ENCODE measurements around the gene TMEM238.
"Not testable (repeated sequence)": the region's sequence is repeated elsewhere in the genome, so short reads cannot be mapped to it uniquely, and the experiment has no call there.

The TMEM238 gene, protein sequence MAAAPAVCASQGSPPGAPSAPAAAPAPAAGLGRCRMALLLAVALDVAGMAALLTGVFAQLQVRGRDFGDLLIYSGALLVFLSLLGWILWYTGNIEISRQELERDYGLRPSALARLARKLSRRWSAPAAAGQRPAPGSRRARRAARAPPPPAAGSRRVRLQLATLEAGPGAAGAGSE

GRCh38 chr19:55384131-55384919 lies at the start of gene TMEM238:
Gene TMEM238 (minus strand): TSS chr19:55384292. CDS start chr19:55384259, 33 bp downstream.
- ATAC-seq: peak; percentile 9

DNA sequence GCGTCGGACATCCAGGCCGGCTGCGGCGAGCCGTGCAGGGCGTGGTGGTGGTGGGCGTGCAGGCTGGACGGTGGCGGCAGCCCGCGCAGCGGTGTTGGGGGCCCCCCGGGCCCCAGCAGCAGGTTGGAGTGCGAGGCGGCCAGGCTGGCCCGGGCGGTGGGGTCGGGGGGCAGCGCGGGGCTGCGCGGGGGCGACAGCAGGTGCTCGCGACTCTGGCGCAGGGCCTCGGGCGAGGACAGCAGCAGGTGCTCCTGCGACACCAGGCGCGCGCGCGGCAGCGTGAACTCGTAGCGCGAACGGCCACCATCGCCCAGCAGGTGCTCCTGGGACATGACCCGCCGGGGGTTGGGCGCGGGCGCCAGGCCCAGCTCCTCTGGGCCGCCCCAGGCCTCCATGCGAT lies 49.2 kb upstream of the TMEM238 start:
- ATAC-seq (no peak), DNase-seq (no peak)
- Mint-ChIP-seq H3K4me1 (peaks cover 2% of the 10 kb centered on the region), H3K27ac (no peak overlapping the region), H3K9me3 (peaks cover 5% of the 10 kb centered on the region), H3K4me3 (no peak overlapping the region), H3K36me3 (ENCODE audit: low read depth) (no peaks in the 10 kb centered on the region), H3K27me3 (peaks cover 45% of the 10 kb centered on the region)

More at GRCh38 chr19:55384131-55384919, at the start of gene TMEM238:
- peaks cover 50% of the 10 kb centered on the region for H3K4me1 Mint-ChIP-seq
- DNase-seq: peak; percentile 58
- peak within 1 kb of the TSS; percentile 99 for H3K27ac Mint-ChIP-seq
- peaks cover 39% of the 10 kb centered on the region for H3K36me3 Mint-ChIP-seq (ENCODE audit: low read depth)
- peaks cover 2% of the 10 kb centered on the region for H3K27me3 Mint-ChIP-seq
- H3K4me3 Mint-ChIP-seq: peak within 1 kb of the TSS; percentile 97
- H3K9me3 Mint-ChIP-seq: no peaks in the 10 kb centered on the region

DNA sequence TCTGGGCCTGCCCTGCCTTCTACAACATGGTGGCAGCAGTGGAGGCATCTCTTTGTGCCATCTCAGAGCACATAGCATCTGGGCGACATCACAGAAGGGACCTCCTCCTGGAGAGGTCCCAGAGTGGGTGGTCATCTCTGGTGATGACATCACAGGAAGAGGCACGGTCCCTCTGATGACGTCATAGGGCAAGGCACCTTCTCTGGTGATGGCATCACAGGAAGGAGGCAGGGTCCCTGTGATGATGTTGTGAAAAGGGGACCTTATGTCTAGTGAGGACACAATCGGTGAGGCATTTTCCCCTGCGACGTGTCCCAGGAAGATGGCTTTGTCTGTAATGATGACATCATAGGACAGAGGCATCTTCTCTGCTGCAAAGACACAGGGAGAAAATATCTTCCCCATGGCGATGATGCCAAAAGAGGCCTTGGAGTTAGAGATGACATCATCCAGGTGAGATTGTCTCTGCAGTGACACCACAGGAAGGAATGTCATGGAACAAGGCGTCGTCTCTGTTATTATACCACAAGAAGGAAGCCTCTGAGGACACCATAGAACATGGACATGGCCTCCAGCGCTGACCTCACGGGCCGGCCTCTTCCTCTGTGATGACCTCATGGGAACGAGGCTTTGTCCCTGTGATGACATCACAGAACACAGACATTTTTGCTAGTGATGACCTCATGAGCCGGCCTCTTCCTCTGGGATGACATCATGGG lies 48.3 kb upstream of the TMEM238 start:
- Mint-ChIP-seq H3K36me3 (ENCODE audit: low read depth) (no peaks in the 10 kb centered on the region), H3K27me3 (peaks cover 39% of the 10 kb centered on the region), H3K27ac (no peak overlapping the region), H3K9me3 (peaks cover 5% of the 10 kb centered on the region), H3K4me1 (peaks cover 2% of the 10 kb centered on the region), H3K4me3 (no peak overlapping the region)
- DNase-seq (no peak), ATAC-seq (no peak)

- no peak overlapping the region for H3K4me3 Mint-ChIP-seq
- no peak for DNase-seq
- ATAC-seq: no peak
- peaks cover 29% of the 10 kb centered on the region for H3K27me3 Mint-ChIP-seq
- no peaks in the 10 kb centered on the region for H3K36me3 Mint-ChIP-seq (ENCODE audit: low read depth)
- H3K9me3 Mint-ChIP-seq: peaks cover 5% of the 10 kb centered on the region
- peaks cover 2% of the 10 kb centered on the region for H3K4me1 Mint-ChIP-seq
- H3K27ac Mint-ChIP-seq: no peak overlapping the region
Measured at GRCh38 chr19:55431183-55431582, 47.1 kb upstream of the TMEM238 start.

- no peaks in the 10 kb centered on the region for H3K9me3 Mint-ChIP-seq
- peaks cover 10% of the 10 kb centered on the region for H3K4me1 Mint-ChIP-seq
- DNase-seq (no peak), ATAC-seq (no peak)
- no peak overlapping the region for H3K27ac Mint-ChIP-seq
- no peak overlapping the region for H3K4me3 Mint-ChIP-seq
- H3K36me3 Mint-ChIP-seq (ENCODE audit: low read depth): no peaks in the 10 kb centered on the region
- H3K27me3 Mint-ChIP-seq: peaks cover 20% of the 10 kb centered on the region
Measured at GRCh38 chr19:55426042-55426441, 42.0 kb upstream of the TMEM238 start.

GRCh38 chr19:55424518-55424917 lies 40.4 kb upstream of the TMEM238 start:
- Mint-ChIP-seq H3K4me3 (no peak overlapping the region), H3K4me1 (peaks cover 11% of the 10 kb centered on the region), H3K36me3 (ENCODE audit: low read depth) (no peaks in the 10 kb centered on the region), H3K27ac (no peak overlapping the region), H3K27me3 (peaks cover 8% of the 10 kb centered on the region), H3K9me3 (no peaks in the 10 kb centered on the region)
- ATAC-seq: no peak
- DNase-seq: no peak

- Mint-ChIP-seq H3K4me1 (peaks cover 9% of the 10 kb centered on the region), H3K4me3 (no peak overlapping the region), H3K27me3 (peaks cover 4% of the 10 kb centered on the region), H3K9me3 (no peaks in the 10 kb centered on the region), H3K27ac (no peak overlapping the region), H3K36me3 (ENCODE audit: low read depth) (no peaks in the 10 kb centered on the region)
- DNase-seq: no peak
- ATAC-seq: no peak
Measured at GRCh38 chr19:55423225-55424005, 39.3 kb upstream of the TMEM238 start.

DNA sequence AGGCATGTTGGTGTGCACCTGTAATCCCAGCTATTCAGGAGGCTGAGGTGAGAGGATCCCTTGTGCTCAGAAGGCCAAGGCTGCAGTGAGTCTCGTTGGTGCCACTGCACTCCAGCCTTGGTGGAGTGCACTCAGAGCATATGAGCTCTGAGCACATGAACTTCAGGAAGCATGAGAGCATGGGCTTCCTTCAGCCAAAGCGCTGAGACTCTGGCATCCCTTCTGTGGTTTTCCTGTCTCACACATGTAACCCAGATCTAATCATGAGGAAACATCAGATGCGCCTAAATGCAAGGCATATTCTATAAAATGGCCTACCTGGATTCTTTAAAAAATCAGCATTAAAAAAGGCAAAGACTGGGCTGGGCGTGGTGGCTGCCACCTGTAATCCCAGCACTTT lies 37.2 kb upstream of the TMEM238 start:
- H3K27ac Mint-ChIP-seq; DNase-seq; ATAC-seq; H3K36me3 Mint-ChIP-seq (ENCODE audit: low read depth); H3K9me3 Mint-ChIP-seq; H3K27me3 Mint-ChIP-seq; H3K4me3 Mint-ChIP-seq: not testable (repeated sequence)
- H3K4me1 Mint-ChIP-seq: peaks cover 13% of the 10 kb centered on the region

GRCh38 chr19:55419624-55420236 lies 35.6 kb upstream of the TMEM238 start:
- no peak overlapping the region for H3K4me3 Mint-ChIP-seq
- H3K27me3 Mint-ChIP-seq: peaks cover 7% of the 10 kb centered on the region
- DNase-seq: no peak
- ATAC-seq: no peak
- peaks cover 13% of the 10 kb centered on the region for H3K4me1 Mint-ChIP-seq
- no peaks in the 10 kb centered on the region for H3K36me3 Mint-ChIP-seq (ENCODE audit: low read depth)
- no peaks in the 10 kb centered on the region for H3K9me3 Mint-ChIP-seq
- no peak overlapping the region for H3K27ac Mint-ChIP-seq

- Mint-ChIP-seq H3K9me3 (no peaks in the 10 kb centered on the region), H3K27ac (no peak overlapping the region), H3K4me1 (peaks cover 13% of the 10 kb centered on the region), H3K27me3 (peaks cover 7% of the 10 kb centered on the region), H3K4me3 (no peak overlapping the region), H3K36me3 (ENCODE audit: low read depth) (no peaks in the 10 kb centered on the region)
- ATAC-seq (no peak), DNase-seq (no peak)
Measured at GRCh38 chr19:55419103-55419502, 35.0 kb upstream of the TMEM238 start.

DNA sequence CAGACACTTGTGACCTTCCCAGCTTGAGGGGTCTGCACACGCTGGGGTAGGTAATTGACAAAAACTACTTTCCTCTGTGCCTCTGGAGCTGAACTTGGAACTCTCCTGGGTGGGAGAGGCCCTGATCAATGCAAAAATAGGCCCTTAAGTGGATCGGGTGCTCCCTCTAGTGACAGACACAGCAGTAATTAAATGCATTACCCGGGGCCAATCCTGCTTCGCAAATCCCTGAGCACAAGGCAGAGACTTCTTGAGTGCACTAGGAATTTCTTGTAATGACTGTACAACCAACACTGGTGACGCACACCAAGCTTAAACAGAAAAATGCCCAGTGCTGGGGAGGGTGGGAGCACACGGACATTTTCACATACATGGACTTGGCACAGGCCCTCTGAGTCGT lies 34.1 kb upstream of the TMEM238 start:
- Mint-ChIP-seq H3K27me3 (peaks cover 2% of the 10 kb centered on the region), H3K27ac (no peak overlapping the region), H3K4me3 (no peak overlapping the region), H3K4me1 (peaks cover 13% of the 10 kb centered on the region), H3K36me3 (ENCODE audit: low read depth) (no peaks in the 10 kb centered on the region), H3K9me3 (no peaks in the 10 kb centered on the region)
- ATAC-seq: peak; percentile 76
- DNase-seq: peak; percentile 53

GRCh38 chr19:55410168-55410567 lies 26.1 kb upstream of the TMEM238 start:
- Mint-ChIP-seq H3K9me3 (peaks cover 11% of the 10 kb centered on the region), H3K4me1 (peaks cover 32% of the 10 kb centered on the region), H3K4me3 (no peak overlapping the region), H3K27me3 (peaks cover 2% of the 10 kb centered on the region), H3K27ac (no peak overlapping the region), H3K36me3 (ENCODE audit: low read depth) (peaks cover 21% of the 10 kb centered on the region)
- no peak for DNase-seq
- no peak for ATAC-seq

DNA sequence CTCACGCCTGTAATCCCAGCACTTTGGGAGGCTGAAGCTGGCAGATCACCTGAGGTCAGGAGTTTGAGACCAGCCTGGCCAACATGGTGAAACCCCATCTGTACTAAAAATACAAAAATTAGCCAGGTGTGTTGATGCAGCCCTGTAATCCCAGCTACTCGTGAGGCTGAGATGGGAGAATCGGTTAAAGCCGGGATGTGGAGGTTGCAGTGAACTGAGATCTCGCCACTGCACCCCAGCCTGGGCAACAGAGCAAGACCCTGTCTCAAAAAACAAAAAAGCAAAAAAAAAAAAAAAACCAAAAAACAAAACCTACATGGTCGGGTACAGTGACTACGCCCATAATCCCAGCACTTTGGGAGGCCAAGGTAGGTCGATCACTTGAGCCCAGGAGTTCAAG lies 25.1 kb upstream of the TMEM238 start:
- Mint-ChIP-seq H3K9me3 (peaks cover 11% of the 10 kb centered on the region), H3K36me3 (ENCODE audit: low read depth) (peaks cover 23% of the 10 kb centered on the region), H3K27ac (peak overlapping the region; percentile 98), H3K4me1 (peaks cover 32% of the 10 kb centered on the region), H3K4me3 (peak overlapping the region; percentile 43)
- not testable (repeated sequence) for H3K27me3 Mint-ChIP-seq, ATAC-seq, DNase-seq

DNA sequence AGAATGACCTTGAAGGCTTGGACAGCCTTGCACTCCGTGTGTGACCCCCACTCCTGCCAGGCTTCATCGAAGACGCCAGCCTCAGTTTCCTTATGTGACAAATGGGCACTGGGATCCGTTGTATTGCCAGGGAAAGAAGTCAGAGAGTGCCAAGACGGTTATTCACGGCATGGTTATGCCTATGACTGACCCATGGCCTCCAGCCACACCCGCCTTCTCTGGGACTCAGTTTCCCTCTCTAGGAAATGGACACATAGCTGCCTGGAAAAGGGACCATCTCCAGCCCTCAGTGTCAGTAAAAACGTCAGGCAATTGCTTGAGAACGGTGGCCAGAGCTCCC lies 24.4 kb upstream of the TMEM238 start:
- ATAC-seq: no peak
- peak overlapping the region; percentile 98 for H3K27ac Mint-ChIP-seq
- H3K4me1 Mint-ChIP-seq: peaks cover 37% of the 10 kb centered on the region
- H3K27me3 Mint-ChIP-seq: no peaks in the 10 kb centered on the region
- H3K4me3 Mint-ChIP-seq: peak overlapping the region; percentile 92
- H3K36me3 Mint-ChIP-seq (ENCODE audit: low read depth): peaks cover 29% of the 10 kb centered on the region
- peaks cover 11% of the 10 kb centered on the region for H3K9me3 Mint-ChIP-seq
- no peak for DNase-seq

All from activated naive CD8-positive, alpha-beta T cell treated with anti-CD3 and anti-CD28 coated beads, Interleukin-2, amount 50 U/mL, for 24 hours (primary cell).